OCI-LY7 (cell line): Measurements from ENCODE around the gene TRIM13.

Experiments
- EZH2phosphoT487 ChIP-seq: fragments of 200-600 bp; sonication (generic); IDR thresholded peaks from 2 replicates; pipeline ENCODE4 v1.6.1; 2018; ENCODE audit warnings: low read depth, borderline replicate concordance, mild to moderate bottlenecking, mixed run types, antibody characterized with exemption, low read length, moderate library complexity, mixed read lengths
- TF ChIP-seq, protein P1 (sequence below): fragments of 200-600 bp; sonication (generic); conservative IDR thresholded peaks from 2 replicates; pipeline ENCODE4 v1.5.1; 2014; ENCODE audit warnings: mild to moderate bottlenecking, antibody characterized with exemption, low read length, moderate library complexity, mixed read lengths

DNA sequence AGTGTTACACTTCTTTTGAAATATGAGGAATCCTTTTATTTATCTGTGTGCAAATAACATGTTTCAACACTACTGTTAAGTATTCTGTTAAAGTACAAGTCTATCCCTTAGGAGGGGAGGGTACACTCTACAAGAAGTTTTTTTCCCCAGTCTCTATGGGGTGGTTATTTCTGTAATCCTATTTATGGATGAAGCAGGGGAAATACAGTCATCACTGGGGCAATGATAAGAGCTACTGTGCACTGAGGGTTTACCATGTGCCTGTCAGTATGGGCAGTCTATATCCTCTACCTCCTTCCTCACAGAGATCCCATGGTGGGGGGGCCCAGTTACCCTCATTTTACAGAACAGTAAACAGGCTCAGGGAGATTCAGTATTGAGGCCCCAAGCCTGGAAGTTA lies 16.6 kb upstream of the TRIM13 start:
- TF ChIP-seq, protein P1, sequence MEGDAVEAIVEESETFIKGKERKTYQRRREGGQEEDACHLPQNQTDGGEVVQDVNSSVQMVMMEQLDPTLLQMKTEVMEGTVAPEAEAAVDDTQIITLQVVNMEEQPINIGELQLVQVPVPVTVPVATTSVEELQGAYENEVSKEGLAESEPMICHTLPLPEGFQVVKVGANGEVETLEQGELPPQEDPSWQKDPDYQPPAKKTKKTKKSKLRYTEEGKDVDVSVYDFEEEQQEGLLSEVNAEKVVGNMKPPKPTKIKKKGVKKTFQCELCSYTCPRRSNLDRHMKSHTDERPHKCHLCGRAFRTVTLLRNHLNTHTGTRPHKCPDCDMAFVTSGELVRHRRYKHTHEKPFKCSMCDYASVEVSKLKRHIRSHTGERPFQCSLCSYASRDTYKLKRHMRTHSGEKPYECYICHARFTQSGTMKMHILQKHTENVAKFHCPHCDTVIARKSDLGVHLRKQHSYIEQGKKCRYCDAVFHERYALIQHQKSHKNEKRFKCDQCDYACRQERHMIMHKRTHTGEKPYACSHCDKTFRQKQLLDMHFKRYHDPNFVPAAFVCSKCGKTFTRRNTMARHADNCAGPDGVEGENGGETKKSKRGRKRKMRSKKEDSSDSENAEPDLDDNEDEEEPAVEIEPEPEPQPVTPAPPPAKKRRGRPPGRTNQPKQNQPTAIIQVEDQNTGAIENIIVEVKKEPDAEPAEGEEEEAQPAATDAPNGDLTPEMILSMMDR, result no peak
- no peak for TF ChIP-seq EZH2phosphoT487
